Bronchial epithelial cell (primary cell): ENCODE results near the gene CCDC126. TPM values are rescaled to one million over a fixed set of nuclear protein-coding genes. Genes with fewer than 3 reads are reported as not detected.
A peak's percentile ranks its signal among the peaks of the same experiment; 100 is the strongest.

ENCODE experiments used
- DNase-seq: peaks from one replicate; pipeline ENCODE4 v3.0.0-alpha.2; 2010; ENCODE audit warnings: low read depth
- FAIRE-seq: peaks from 2 replicates; lab custom pipeline; 2011; peaks lifted over from hg19 to GRCh38; lab: Jason Lieb, UNC
- H3K27me3 ChIP-seq: 2 replicates; pipeline ENCODE4 v1.5.1; 2011; ENCODE audit warnings: low read length; ENCODE audit not compliant: control insufficient read depth, insufficient read depth
- H3K36me3 ChIP-seq: 2 replicates; pipeline ENCODE4 v1.5.1; 2011; ENCODE audit warnings: low read length; ENCODE audit not compliant: control insufficient read depth, insufficient read depth
- H3K4me3 ChIP-seq: 2 replicates; pipeline ENCODE4 v1.5.1; 2011; ENCODE audit warnings: mild to moderate bottlenecking, low read depth, low read length, control low read depth
- total RNA-seq: library from RNA; depleted of rRNA; stranded (reverse); fragments of >200 nt; gene quantifications from 2 replicates; pipeline ENCODE4 v1.2.1, GENCODE V29; 2014
- TF ChIP-seq, protein P1 (sequence below): IDR thresholded peaks from 2 replicates; pipeline ENCODE4 v1.5.1; 2011; ENCODE audit warnings: mild to moderate bottlenecking, moderate library complexity, low read length, control low read depth, inconsistent platforms; ENCODE audit not compliant: insufficient read depth, severe bottlenecking

Gene CCDC126
- total RNA-seq, 1 donor from 2014 or later, result 11.1 TPM

DNA sequence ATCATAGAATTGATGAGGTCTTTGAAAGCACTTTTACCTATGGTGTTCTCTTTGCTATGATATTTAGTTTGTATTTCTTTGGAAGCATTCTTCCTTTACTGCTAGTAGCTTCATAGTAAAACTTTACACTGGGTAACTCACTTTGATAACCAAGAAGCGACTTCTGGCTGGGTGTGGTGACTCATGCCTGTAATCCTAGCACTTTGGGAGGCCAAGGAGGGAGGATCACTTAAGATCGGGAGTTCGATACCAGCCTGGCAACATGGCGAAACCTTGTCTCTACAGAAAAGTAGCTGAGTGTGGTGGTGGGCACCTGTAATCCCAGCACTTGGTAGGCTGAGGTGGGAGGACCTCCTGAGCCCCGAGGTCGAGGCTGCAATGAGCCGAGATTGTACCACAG lies 36.2 kb downstream of the CCDC126 start:
- Histone ChIP-seq H3K36me3 (no peaks in the 10 kb centered on the region), H3K27me3 (no peaks in the 10 kb centered on the region), H3K4me3 (no peak overlapping the region)
- no peak for DNase-seq
- FAIRE-seq, result no peak
- TF ChIP-seq, protein P1, sequence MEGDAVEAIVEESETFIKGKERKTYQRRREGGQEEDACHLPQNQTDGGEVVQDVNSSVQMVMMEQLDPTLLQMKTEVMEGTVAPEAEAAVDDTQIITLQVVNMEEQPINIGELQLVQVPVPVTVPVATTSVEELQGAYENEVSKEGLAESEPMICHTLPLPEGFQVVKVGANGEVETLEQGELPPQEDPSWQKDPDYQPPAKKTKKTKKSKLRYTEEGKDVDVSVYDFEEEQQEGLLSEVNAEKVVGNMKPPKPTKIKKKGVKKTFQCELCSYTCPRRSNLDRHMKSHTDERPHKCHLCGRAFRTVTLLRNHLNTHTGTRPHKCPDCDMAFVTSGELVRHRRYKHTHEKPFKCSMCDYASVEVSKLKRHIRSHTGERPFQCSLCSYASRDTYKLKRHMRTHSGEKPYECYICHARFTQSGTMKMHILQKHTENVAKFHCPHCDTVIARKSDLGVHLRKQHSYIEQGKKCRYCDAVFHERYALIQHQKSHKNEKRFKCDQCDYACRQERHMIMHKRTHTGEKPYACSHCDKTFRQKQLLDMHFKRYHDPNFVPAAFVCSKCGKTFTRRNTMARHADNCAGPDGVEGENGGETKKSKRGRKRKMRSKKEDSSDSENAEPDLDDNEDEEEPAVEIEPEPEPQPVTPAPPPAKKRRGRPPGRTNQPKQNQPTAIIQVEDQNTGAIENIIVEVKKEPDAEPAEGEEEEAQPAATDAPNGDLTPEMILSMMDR, result no peak

DNA sequence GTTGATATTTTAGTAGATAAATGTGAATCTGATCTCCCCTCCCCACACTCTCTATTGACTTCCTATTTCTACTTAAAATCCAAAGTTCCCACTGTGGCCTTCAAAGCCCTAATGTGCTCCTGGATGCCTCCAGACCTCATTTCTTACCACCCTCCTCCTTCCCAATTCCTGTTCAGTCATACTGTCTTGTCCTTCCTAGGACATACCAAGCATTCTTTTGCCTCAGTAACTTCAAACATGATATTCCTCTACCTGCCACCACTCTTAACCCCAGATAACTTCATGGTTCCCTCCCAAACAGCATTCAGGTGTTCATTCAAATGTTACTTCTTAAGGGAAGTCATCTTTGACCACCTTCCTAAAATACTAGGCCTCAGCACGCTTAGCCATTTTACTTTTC lies 48.6 kb downstream of the CCDC126 start:
- DNase-seq, result no peak
- FAIRE-seq, result no peak
- TF ChIP-seq, protein P1, result no peak
- no peaks in the 10 kb centered on the region for H3K36me3 ChIP-seq
- H3K27me3 ChIP-seq, result no peaks in the 10 kb centered on the region
- no peak overlapping the region for H3K4me3 ChIP-seq

DNA sequence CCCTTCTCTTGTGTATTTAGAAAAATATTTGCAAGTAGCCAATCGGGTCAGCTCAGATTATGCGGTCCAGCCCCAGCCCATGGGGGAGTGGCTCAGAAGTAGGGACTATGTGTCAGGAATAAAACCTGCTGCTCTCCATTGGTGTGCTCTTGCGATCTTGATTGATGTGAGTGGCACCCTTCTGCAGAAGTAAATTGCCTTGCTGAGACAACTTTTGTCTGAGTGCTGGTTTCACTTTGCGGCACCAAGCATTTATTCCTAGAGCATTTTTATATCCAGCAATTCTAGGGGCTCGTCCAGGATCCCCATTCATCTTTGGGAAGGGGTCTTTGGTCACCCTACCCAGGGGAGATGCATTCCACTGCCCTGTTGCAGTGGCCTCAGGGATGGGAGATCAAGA lies 56.8 kb downstream of the CCDC126 start:
- Histone ChIP-seq H3K36me3 (no peaks in the 10 kb centered on the region), H3K27me3 (no peaks in the 10 kb centered on the region), H3K4me3 (no peak overlapping the region)
- DNase-seq (no peak), FAIRE-seq (no peak)
- TF ChIP-seq, protein P1, result no peak

DNA sequence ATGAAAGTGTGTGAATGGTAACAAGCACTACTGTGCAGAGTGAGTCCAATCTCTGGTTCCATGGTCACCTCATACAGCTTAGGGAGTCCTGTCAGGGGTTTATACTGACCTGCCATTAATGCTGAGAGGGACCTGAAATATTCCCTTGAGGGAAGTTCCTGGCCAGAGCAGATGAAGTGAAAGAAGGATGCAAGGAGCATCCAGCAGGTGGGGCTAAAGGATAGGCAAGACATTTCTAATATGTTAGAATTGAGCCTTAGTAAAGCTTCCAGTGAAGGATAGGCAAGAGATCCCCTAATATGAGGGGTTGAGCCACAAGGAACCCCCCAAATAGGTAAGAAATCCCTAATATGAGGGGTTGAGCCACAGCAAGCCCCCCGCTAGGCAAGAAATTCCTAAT lies 57.3 kb downstream of the CCDC126 start:
- Histone ChIP-seq H3K36me3 (no peaks in the 10 kb centered on the region), H3K27me3 (no peaks in the 10 kb centered on the region), H3K4me3 (no peak overlapping the region)
- FAIRE-seq, result no peak
- TF ChIP-seq, protein P1, result peak; percentile 23
- DNase-seq, result peak; percentile 7

DNA sequence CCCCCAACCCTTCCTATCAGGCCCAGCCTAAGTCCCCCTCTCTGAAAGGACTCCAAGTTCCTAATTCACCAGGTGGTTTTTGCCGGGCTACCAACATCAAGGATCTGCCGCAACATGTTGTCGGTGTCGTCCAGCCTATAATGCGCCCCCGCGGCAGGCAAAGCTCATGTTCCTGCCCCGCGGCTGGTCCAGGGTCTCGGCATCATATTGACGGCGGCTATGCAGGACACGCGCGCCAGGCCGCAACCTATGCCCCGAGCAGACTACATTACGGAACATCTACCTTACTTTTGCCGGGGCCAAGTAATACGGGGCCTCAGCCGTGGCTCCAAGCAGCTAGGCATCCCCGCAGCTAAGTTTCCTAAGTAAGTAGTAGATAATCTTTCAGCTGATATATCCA lies 58.3 kb downstream of the CCDC126 start:
- TF ChIP-seq, protein P1, result no peak
- Histone ChIP-seq H3K4me3 (no peak overlapping the region), H3K36me3 (no peaks in the 10 kb centered on the region), H3K27me3 (no peaks in the 10 kb centered on the region)
- FAIRE-seq (no peak), DNase-seq (no peak)

DNA sequence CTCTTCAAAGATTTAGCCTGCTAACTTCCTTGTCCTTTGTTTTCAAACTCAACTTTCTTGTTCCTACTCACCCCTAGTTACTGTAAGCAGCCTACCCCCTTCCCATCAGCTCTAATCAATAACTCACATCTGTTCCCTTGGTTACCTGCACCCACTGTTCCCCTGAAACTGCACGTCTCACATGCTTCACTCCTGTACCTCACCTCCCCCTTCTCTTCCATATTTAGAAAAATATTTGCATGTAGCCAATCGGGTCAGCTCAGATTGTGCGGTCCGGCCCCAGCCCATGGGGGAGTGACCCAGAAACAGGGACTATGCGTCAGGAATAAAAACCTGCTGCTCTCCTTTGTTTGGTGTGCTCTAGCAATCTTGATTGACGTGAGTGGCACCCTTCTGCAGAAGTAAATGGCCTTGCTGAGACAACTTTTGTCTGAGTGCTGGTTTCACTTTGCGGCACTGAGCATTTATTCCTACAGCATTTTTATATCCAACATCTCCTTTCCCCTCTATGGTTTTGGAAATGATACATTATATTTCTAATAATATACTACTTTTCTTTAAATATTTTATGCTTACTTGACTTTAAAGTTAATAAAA lies 61.7 kb downstream of the CCDC126 start:
- H3K36me3 ChIP-seq, result no peaks in the 10 kb centered on the region
- no peak for DNase-seq
- no peak for FAIRE-seq
- TF ChIP-seq, protein P1, result no peak
- H3K4me3 ChIP-seq, result no peak overlapping the region
- H3K27me3 ChIP-seq, result no peaks in the 10 kb centered on the region
